Activated CD4-positive, CD25-positive, alpha-beta regulatory T cell treated with anti-CD3 and anti-CD28 coated beads, Interleukin-2, amount 50 U/mL, for 72 hours (primary cell): ENCODE results near the gene TLCD5.

Source experiments
- DNase-seq: peaks from one replicate; pipeline ENCODE4 v3.0.0; 2021

Gene TLCD5

DNA sequence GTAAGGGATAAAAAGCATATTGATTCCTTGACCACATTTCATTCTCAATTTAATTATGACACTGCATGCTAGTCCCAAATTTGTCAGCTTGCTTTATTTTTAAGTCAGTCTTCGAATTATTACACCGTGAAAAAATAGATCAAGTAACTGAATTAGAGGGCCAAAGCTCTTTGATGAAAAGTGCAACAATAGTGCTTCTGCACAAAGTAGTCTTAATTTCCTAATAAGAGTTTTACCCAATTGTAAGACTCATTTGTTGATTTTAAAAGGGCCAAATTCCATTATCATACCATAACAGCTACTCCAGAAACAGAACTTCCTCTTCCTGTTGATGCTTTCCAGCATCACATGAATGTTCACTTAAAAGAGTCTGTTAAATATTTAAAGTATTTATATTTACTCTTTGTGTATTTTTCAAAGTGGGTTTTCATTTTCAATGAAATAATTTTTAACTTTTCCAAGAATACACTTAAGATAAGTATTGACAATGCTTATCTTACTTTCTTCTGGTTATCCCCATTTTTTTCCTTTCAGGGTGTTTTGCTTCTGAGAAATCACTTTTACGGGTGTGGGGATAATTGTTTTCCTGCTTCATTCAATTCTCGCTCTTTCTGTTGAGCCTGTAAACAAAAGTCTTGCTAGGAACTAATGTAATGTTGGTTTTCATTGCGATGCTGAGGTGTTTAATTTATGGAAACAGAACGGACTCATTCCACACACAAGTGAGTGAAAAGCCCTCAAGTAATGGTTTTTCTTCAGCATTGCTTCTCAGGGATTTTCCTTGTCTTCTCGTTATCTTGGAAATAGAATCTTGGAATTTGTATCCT lies 13.2 kb downstream of the TLCD5 start:
- no peak for DNase-seq

DNA sequence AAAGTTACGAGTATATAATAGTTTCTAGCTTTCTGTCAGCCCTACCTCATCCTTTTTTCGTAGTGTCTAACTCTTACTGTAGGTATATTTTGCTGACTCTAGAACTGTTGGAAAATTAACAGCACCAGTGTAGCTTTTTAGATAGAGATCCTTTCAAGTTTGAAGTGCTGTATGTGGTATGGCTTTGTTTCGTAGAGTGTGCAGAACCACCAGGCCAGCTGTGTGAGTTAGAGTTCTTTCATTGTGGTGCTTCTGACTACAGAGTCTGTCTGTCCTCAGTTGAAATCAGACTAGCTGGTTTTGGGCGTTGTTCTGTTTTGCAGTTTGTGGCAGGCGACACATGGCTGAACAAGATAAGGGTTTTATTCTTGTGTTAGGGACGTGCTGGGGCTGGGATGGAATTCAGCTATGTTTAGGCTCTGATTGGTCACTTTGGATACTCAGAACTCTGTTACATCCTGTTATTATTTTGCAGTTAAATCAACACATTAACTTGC lies 14.3 kb downstream of the TLCD5 start:
- no peak for DNase-seq

DNA sequence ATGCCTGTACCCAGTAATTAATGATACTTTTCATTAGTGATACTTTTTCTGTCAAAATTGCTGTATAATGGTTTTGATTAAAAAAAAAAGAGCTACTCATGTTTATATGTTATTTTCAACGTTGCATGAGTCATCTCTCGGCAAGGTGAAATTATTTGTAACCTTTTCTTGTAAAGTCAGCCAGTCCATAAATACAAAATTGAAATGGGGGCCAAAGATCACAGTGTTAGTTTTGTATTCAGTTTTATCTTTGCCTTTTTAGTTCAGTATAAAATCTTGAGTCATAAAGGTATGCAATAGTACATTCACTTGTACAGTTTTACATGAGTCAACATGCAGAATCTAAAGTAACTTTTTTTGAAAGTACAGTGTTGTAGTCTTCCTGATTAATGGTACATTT lies 15.4 kb downstream of the TLCD5 start:
- no peak for DNase-seq

DNA sequence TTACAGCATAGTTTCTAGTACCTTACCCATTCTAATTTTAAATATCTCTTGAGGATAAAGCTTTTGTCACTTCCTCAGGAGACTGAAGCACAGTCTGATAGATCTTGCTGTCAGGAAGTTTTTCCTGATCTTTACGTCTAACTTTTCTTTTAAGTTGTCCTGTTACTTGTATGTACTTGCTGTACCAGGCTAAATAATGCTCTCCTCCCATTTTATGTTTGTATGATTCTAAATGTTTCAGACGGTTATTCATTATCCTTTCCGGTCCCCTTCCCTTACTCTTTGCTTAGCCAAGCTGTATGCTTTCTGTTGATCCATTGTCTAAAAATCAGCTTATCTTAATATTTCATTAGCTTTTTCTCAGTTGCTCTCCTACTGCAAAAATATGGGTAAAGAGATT lies 17.1 kb downstream of the TLCD5 start:
- no peak for DNase-seq

DNA sequence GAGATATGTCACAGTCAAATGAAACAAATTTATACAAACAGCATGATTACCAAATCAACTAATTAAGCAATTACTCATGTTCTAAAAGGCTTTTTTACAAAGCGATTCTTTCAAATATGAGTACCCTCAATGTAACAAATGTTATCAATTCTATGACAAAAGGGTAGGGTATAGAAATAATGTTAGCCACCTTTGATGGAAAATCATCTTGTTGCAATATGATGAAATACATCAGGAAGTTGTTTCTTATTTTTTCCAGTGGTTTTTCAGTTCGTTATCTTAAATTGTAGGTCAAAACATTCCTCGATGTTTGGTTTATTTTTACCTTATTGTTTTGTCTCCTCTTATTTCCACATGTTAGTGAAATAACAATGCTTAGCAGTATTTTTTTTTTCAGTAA lies 17.6 kb downstream of the TLCD5 start:
- no peak for DNase-seq

DNA sequence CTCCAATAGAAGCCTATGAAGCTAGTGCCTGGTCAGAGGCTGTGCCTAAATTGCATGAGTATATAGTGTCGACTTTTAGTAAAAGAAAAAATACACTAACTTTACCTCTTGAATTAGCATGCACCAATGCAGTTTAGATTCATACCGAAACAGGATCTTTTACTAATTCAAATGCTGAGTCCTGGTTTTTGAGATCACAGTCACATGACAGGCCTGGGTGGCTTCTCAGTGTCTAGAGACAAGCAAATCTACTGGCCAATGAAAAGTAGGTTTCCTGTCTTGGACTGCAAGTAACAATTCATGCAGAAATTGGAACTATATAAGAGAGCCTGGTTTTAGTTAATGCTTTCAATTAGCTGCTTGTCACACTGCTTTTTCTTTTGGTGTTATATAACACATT lies 18.3 kb downstream of the TLCD5 start:
- no peak for DNase-seq

DNA sequence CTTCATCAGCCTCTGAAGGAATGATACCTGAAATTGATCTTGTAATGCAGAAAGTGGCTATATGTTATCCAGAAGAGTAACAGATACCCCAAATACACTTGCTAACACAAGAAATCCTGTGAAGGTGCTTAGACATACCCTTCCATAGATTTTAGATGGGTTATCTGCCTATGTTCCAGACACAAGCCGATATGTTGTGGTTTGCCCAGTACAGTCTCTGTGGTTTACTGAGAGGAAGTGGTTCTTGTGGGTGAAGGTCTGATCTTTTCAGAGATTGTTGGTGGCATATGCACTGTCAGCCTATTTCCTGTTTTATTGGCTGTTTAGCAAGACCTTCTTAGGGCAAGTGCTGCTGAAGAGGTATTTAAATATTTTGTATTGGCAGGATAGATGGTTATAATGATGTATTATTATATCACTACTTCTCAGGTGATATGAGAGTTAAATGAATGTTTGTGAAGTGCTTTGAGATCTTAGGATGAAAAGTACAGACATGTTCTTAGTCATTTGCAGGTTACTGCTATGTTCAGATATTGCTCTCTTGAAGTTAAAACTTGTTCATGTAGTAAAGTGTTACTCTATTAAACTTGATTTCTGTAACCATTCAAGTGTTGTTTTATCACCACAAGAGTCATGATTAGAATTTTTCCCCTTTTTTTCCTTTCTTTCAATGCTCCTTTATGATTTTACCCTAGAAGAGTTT lies 19.4 kb downstream of the TLCD5 start:
- DNase-seq = no peak

DNA sequence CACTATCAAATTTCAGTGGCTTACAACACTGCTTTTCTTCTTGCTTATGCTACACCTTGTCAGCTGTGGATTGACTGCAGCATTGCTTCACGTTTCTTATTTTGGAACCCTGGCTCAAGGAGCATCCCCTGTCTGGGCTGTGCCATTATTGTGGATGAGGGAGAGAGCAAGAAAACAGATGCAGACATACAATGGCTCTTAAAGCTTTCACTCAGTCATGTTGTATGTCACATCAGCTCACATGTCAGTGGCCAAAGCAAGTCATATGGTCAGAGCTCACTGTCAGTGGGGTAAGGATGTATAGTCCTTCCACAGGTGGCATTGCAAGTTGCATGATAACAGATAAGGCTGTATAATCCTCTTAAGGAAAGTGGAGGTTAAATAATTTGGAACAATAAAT lies 21.1 kb downstream of the TLCD5 start:
- DNase-seq = no peak

DNA sequence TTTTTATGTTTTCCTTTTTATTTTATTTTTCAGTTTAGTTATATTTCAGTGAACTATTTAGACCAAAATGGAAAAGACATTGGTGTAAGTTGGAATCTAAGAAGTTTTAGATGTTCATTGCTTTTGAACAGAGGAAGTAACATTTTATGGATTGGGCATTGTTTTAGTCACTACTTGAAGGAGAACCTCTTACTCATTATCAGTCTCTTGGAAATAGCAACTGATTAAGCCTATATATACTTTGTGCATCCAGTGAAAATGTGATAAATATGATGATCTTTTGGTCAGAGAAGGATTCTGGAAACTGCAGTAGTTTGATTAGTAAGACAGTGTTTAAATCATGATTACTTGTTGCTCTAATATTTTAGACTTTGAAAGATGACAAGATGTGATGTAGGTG lies 25.5 kb downstream of the TLCD5 start:
- DNase-seq = no peak

DNA sequence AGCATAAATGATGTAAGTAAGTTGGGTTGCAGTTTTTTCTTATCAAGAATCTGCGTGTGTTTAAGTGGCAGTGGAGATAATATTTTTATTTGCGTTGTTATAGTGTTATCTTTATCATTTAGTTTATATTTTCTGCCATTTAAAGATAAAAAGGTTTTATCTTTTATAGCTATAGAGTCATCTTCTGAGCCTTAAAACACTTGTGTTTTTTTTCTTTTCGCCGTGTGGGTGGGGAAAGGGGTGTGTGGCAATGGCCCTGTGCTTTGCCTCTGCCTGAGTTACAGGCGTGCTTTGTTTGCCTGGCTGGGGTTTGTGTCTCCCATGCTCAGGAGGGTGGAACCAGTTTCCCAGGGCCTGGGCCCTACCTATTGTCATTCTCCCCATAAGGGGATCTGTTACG lies 27.3 kb downstream of the TLCD5 start:
- no peak for DNase-seq

DNA sequence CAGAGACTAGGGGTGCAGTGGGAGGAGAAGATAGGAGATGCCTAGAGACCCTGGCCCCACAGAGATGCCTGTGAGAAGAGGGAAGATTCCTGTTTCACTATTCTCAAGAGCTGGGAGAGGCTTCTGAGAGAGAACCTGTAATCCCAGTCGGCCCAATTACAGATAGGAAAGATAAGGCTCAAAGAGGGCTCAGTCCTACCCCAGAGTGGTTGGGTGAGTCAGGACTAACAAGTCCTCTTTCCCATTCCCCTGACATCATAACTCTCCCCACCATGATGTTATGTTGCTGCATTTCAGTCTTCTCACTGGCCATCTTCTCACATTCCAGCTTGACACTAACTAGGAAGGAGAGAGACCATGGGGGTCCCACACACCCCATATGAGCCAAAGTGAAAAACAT lies 29.0 kb downstream of the TLCD5 start:
- DNase-seq = no peak

DNA sequence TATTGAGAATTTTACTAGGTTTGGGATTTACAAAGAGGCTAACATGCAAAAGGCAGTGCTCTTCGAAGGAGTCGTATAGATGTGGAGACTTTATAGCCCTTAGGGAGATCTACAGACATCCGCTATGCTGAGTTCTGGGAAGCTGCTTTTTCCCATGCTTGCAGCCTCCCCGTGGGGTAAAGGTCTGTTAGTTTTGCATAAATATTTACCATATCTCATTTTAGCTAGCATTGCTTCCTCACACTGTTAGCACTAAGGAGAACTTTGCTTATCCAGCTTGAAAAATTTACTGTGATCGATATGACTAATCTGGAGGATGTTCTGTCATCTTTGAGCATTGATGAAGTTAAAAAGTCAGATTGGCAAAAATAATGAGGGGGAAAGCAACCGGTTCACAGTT lies 29.7 kb downstream of the TLCD5 start:
- DNase-seq = no peak

DNA sequence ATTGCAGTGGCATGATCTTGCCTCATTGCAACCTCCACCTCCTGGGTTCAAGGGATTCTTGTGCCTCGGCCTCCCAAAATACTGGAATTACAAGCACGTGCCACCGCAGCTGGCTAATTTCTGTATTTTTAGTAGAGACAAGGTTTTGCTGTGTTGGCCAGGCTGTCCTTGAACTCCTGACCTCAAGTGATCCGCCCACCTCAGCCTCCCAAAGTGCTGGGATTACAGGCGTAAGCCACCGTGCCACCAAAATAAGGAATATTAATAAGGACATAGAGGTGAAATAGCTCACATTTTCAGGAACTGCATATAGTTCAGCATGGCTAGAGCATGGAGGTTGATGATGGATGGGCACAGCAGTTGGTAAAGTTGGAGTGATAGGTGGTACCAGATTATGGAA lies 32.5 kb downstream of the TLCD5 start:
- no peak for DNase-seq

DNA sequence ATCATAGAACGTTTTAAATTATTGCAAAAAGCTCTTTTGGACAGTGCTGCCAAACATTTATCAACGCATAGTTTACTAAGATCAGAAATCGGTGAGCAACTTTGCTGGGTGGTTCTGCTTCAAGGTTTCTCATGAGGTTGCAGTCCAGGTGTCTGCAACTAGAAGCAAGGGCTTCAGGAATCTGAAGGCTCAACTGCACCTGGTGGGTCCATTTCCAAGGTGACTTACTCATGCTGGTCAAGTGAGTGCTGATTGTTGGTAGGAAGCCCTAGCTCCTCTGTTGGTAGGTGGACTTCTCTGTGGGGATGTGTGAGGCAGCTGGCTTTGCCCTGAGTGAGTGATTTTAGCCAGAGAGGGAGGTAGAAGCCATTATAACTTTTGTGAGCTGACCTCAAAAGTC lies 33.6 kb downstream of the TLCD5 start:
- no peak for DNase-seq

DNA sequence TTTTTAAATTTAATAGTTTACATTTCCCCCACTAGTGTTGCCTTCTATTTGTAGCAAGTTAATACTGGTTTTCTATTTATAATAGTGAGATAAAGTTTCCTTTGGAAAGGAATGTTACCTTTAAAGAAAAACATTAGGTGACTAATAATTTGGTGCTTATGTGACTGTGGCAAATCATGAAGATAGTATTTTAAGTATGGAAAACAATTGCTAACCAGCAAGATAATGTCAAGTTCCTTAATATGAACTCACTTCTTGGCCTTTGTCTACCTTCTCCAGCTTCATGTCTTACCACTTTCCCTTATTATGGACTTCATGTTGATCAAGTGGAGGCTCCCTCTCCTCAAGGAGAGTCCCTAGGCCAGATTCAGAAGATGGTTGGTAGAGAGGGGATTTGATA lies 38.3 kb downstream of the TLCD5 start:
- DNase-seq = no peak

DNA sequence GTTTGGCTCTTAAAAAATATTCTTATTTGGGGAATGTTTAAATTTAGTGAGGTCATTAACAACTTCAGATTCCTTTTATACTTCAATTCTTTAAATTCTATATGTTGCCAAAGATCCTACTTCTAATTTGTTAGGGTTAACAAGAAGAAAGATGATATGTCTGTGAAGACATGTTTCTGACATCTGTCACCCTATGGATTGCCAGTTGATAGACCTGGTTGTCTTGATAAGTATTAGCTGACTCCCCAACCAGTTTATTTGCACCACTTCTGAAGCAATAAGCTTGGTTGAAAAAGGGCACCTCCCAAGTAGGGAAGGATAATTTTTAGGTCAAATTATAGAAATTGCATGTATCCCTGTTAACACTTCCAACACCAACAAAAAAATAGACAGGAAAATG lies 40.4 kb downstream of the TLCD5 start:
- DNase-seq = no peak

DNA sequence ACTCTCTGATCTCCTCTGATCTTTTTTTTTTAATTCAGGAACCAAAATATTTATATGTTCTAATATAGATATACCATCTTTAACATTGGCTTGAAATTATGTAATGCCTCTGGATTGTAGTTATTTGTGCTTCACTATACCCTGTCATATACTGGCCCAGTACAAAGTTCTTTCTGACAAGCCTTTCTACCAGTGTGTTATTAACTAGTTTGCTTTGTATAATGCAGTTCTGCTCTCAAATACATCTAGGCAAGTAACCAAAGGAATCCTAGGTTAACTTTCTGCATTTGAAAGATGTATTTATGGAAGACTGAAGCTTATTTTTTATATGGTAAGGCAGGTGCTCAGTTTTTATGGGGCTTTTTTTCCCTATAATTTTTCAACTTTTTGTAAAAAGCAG lies 47.2 kb downstream of the TLCD5 start:
- no peak for DNase-seq

DNA sequence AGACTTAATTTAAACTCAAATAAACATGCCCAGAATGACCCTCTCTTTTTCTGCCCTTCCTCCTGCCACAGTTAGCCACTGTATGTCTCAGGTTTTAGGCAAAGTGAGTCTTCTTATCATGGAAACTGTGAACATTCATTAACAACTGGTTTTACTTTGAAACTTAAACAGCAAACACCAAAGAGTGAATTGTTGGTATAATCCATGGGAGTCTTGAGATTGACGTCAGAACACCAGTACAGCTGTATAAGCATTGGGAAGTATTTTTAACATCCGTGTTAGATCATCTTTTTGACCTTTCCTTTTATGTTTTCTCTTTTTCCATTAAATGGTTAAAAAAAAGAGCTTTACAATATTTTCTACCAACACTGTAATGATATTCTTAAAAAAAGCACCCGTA lies 50.0 kb downstream of the TLCD5 start:
- DNase-seq = no peak

DNA sequence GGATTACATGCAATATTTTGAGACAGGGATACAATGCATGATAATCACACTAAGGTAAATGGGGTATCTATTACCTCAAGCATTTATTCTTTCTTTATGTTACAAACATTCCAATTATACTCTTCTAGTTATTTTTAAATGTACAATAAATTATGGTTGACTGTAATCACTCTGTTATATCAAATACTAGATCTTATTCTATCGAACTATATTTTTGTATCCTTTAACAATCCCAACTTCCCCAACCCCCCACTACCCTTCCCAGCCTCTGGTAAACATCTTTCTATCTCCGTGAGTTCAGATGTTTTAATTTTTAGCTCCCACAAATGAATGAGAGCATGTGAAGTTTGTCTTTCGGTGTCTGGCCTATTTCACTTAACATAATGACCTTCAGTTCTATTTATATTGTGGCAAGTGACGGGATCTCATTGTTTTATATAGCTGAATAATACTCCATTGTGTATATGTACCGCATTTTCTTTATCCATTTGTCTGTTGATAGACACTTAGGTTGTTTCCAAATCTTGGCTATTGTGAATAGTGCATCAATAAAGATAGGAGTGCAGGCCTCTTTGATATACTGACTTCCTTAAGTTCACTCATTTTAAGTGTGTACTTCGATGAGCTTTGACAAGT lies 51.6 kb downstream of the TLCD5 start:
- DNase-seq = no peak

DNA sequence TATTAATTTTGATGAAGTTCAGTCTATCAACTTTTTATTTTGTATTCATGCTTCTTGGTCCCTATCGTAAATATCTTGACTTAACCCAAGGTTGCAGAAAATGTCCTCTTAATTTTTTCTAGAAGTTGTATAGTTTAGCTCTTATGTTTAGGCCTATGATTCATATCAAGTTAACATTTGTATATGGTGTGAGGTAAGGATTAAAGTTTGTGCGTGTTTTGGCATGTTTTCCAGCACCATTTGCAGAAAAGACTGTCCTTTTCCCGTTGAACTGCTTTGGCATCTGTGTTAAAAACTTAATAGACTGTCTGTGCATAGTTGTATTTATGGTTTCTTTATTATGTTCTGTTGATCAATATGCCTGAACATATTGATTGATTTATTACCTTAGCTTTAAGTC lies 53.4 kb downstream of the TLCD5 start:
- no peak for DNase-seq

DNA sequence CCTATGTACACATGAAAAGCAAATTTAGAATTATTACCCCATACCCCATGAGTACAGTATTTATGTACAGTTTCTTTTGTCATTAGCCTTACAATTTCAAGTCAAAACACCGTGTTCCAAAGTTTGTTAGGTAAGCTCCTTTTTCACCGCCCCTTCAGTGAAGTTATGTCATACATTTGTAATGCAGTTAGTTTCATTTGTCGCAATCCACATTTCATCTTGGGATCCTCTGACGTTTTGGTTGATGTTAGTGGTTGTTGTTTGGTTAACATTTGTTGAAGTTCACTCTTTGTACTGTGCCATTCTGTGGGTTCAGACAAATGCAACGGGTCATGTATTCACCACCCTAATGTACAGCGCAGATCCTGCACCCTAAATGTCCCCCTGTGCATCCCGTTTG lies 56.3 kb downstream of the TLCD5 start:
- DNase-seq = no peak
